IPS-NIHi7 (cell line): ENCODE data around the gene MBNL2.

Source experiments
- DNase-seq: peaks from one replicate; pipeline ENCODE4 v3.0.0; 2012; ENCODE audit warnings: mixed read lengths; ENCODE audit errors: extremely low spot score

The MBNL2 gene

GRCh38 chr13:97234236-97234635 is 12.1 kb downstream of the MBNL2 start:
- no peak for DNase-seq

- DNase-seq = no peak
Observed at GRCh38 chr13:97234742-97235141, 12.6 kb downstream of the MBNL2 start.

- DNase-seq = no peak
Observed at GRCh38 chr13:97235549-97236231, 13.6 kb downstream of the MBNL2 start.

GRCh38 chr13:97237388-97237787 is 15.3 kb downstream of the MBNL2 start:
- DNase-seq = no peak

- no peak for DNase-seq
Observed at GRCh38 chr13:97238432-97238831, 16.3 kb downstream of the MBNL2 start.

GRCh38 chr13:97238883-97239282 is 16.8 kb downstream of the MBNL2 start:
- DNase-seq = no peak

GRCh38 chr13:97239306-97239705 is 17.2 kb downstream of the MBNL2 start:
- DNase-seq = no peak

GRCh38 chr13:97239943-97240787 is 18.0 kb downstream of the MBNL2 start:
- no peak for DNase-seq

GRCh38 chr13:97240788-97241734 is 18.9 kb downstream of the MBNL2 start:
- DNase-seq = no peak

GRCh38 chr13:97241761-97242160 is 19.6 kb downstream of the MBNL2 start:
- DNase-seq = no peak

- DNase-seq = no peak
Observed at GRCh38 chr13:97242755-97243497, 20.8 kb downstream of the MBNL2 start.

- no peak for DNase-seq
Observed at GRCh38 chr13:97243915-97244781, 22.0 kb downstream of the MBNL2 start.

- DNase-seq = no peak
Observed at GRCh38 chr13:97245011-97245410, 22.9 kb downstream of the MBNL2 start.

- DNase-seq = no peak
Observed at GRCh38 chr13:97246596-97247158, 24.5 kb downstream of the MBNL2 start.

GRCh38 chr13:97248243-97248642 is 26.1 kb downstream of the MBNL2 start:
- no peak for DNase-seq

- DNase-seq = no peak
Observed at GRCh38 chr13:97249093-97249795, 27.1 kb downstream of the MBNL2 start.

GRCh38 chr13:97249796-97250495 is 27.8 kb downstream of the MBNL2 start:
- DNase-seq = no peak

- no peak for DNase-seq
Observed at GRCh38 chr13:97250560-97250959, 28.4 kb downstream of the MBNL2 start.

GRCh38 chr13:97252735-97253134 is 30.6 kb downstream of the MBNL2 start:
- DNase-seq = no peak
